Lower leg skin (tissue), 3 donors: Measurements from ENCODE around the gene PIGW.

Source experiments
- CTCF ChIP-seq, 3 donors: fragments of 450-650 bp; IDR thresholded peaks; one replicate each; pipeline ENCODE4 v1.5.1; 2016; ENCODE audit warnings: antibody characterized with exemption in 3 of 3, mild to moderate bottlenecking in 3 of 3, moderate library complexity in 2 of 3
- POLR2A ChIP-seq, 2 donors: fragments of 450-650 bp; IDR thresholded peaks; one replicate each; pipeline ENCODE4 v1.6.1; 2016 to 2017; ENCODE audit warnings: antibody characterized with exemption in 2 of 2, mild to moderate bottlenecking in 1 of 2, moderate library complexity in 1 of 2

GRCh38 chr17:36501963-36502362 is 32.8 kb upstream of the PIGW start:
- TF ChIP-seq CTCF (IDR thresholded peaks at IDR 0.05) (no peak), POLR2A (IDR thresholded peaks at IDR 0.05) (no peak)
